Measurements from ENCODE around the gene MED12L. TPM values are rescaled to one million over a fixed set of nuclear protein-coding genes. Genes with fewer than 3 reads are reported as not detected.

Gene MED12L
- polyA plus RNA-seq, 1 of the 3 experiments (the other 2 are of a cell fraction): 0.03 TPM

DNA sequence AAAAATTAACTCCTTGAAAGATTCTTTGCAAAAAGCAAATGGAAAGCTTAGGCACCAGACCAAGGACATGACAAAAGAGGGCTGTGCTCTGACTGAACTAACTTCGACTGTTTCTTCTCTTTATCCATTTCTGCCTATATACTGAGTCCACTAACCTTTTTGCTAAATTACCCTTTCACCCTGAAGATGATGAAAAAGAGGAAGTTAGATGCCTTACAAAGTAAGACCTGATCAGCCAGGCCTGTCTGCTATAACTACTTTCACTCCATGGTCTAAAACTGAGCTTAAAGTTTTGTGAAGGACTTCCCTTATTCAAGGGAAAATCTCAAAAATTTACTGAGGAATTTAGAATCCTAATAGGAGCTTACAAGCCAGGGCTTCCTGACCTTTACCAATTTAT is 381.6 kb downstream of the MED12L start:
- no peaks in the 10 kb centered on the region for H3K79me2 ChIP-seq (ENCODE audit: insufficient read depth)
- no peaks in the 10 kb centered on the region for H3K4me1 ChIP-seq (ENCODE audit: control insufficient read depth in 1 of 2, insufficient read depth in 2 of 2, low read depth in 1 of 2, low read length in 1 of 2)
- H2AFZ ChIP-seq (ENCODE audit: low read depth): no peak overlapping the region
- no peak overlapping the region for H3K27ac ChIP-seq (ENCODE audit: low read depth in 2 of 2, low read length in 1 of 2)
- no peaks in the 10 kb centered on the region for H4K20me1 ChIP-seq (ENCODE audit: insufficient read depth)
- H3K9me2 ChIP-seq: no peaks in the 10 kb centered on the region
- no peaks in the 10 kb centered on the region for H3K36me3 ChIP-seq (replicated peaks in 1 of 2; ENCODE audit: control insufficient read depth in 1 of 2, insufficient read depth in 2 of 2, low read length in 1 of 2)
- ChIA-PET CTCF (interaction anchor here (1.1 to 4.5 kb wide), 8 partner anchors 11 to 370 kb away, joined by 3 to 57 read pairs (median 4); no protein-coding TSS in a partner anchor), POLR2A (no interaction called here)
- TF ChIP-seq GABPA (IDR thresholded peaks at IDR 0.05; ENCODE audit: low read depth): no peak
- no peak for TF ChIP-seq POLR2AphosphoS5 (IDR thresholded peaks at IDR 0.05; ENCODE audit: low read depth, low read length)
- no peak for TF ChIP-seq SIN3A (IDR thresholded peaks at IDR 0.05; ENCODE audit: borderline replicate concordance, low read depth, low read length)
- no peak for TF ChIP-seq CHD2 (IDR thresholded peaks at IDR 0.05; ENCODE audit: low read length, partially characterized antibody)
- no peak for TF ChIP-seq TCF12 (IDR thresholded peaks at IDR 0.05)
- TF ChIP-seq, protein P1, sequence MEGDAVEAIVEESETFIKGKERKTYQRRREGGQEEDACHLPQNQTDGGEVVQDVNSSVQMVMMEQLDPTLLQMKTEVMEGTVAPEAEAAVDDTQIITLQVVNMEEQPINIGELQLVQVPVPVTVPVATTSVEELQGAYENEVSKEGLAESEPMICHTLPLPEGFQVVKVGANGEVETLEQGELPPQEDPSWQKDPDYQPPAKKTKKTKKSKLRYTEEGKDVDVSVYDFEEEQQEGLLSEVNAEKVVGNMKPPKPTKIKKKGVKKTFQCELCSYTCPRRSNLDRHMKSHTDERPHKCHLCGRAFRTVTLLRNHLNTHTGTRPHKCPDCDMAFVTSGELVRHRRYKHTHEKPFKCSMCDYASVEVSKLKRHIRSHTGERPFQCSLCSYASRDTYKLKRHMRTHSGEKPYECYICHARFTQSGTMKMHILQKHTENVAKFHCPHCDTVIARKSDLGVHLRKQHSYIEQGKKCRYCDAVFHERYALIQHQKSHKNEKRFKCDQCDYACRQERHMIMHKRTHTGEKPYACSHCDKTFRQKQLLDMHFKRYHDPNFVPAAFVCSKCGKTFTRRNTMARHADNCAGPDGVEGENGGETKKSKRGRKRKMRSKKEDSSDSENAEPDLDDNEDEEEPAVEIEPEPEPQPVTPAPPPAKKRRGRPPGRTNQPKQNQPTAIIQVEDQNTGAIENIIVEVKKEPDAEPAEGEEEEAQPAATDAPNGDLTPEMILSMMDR (IDR thresholded peaks at IDR 0.05): no peak
- WGBS (ENCODE audit: low lambda C conversion rate): 20% methylated on average over 1 of the region's 1 CpG
- no peaks in the 10 kb centered on the region for H3K9me3 ChIP-seq
- DNase-seq: no peak
- no peak overlapping the region for H3K4me3 ChIP-seq (ENCODE audit: low read depth in 2 of 2, low read length in 1 of 2)
- H3F3A ChIP-seq (replicated peaks; ENCODE audit: insufficient read depth): no peaks in the 10 kb centered on the region
- no peak overlapping the region for H3K9ac ChIP-seq
- H3K4me2 ChIP-seq: no peak overlapping the region
- peaks cover 7% of the 10 kb centered on the region; the same call in 1 of the 2 replicates for H3K27me3 ChIP-seq (ENCODE audit: insufficient read depth)

- H3K4me3 ChIP-seq (ENCODE audit: low read depth in 2 of 2, low read length in 1 of 2): peak overlapping the region in 1 of 2 experiments; percentile 24; a peak in 1 of 4 replicates
- no peaks in the 10 kb centered on the region for H3K9me2 ChIP-seq
- no peak overlapping the region for H3K9ac ChIP-seq
- no peak overlapping the region for H3K4me2 ChIP-seq
- H3K4me1 ChIP-seq (ENCODE audit: control insufficient read depth in 1 of 2, insufficient read depth in 2 of 2, low read depth in 1 of 2, low read length in 1 of 2): no peaks in the 10 kb centered on the region
- H3K27me3 ChIP-seq (ENCODE audit: insufficient read depth): no peaks in the 10 kb centered on the region
- no peaks in the 10 kb centered on the region for H3K36me3 ChIP-seq (replicated peaks in 1 of 2; ENCODE audit: control insufficient read depth in 1 of 2, insufficient read depth in 2 of 2, low read length in 1 of 2)
- CTCF ChIA-PET: interaction anchor here (0.6 to 4.5 kb wide), 20 partner anchors 9 to 369 kb away, joined by 3 to 57 read pairs (median 4); no protein-coding TSS in a partner anchor
- no peak overlapping the region for H2AFZ ChIP-seq (ENCODE audit: low read depth)
- 19% methylated on average over 9 of the region's 9 CpGs for WGBS (ENCODE audit: low lambda C conversion rate)
- TF ChIP-seq, protein P1 (IDR thresholded peaks at IDR 0.05): peak; percentile 90
- TF ChIP-seq SMC3 (IDR thresholded peaks at IDR 0.05; ENCODE audit: low read depth, low read length) (peak; percentile 83), RAD21 (IDR thresholded peaks at IDR 0.05; ENCODE audit: low read length) (peak; percentile 70), PBX3 (IDR thresholded peaks at IDR 0.05) (no peak)
- H3K79me2 ChIP-seq (ENCODE audit: insufficient read depth): no peaks in the 10 kb centered on the region
- H3K9me3 ChIP-seq: no peaks in the 10 kb centered on the region
- DNase-seq: peak; percentile 58
- H4K20me1 ChIP-seq (ENCODE audit: insufficient read depth): no peaks in the 10 kb centered on the region
- no peaks in the 10 kb centered on the region for H3F3A ChIP-seq (replicated peaks; ENCODE audit: insufficient read depth)
- POLR2A ChIA-PET: no interaction called here
- no peak overlapping the region for H3K27ac ChIP-seq (ENCODE audit: low read depth in 2 of 2, low read length in 1 of 2)
Measured at GRCh38 chr3:151468284-151468917, 382.9 kb downstream of the MED12L start.

All from SK-N-SH (cell line).